ENCODE results near the gene RGPD4. TPM values are rescaled to one million over a fixed set of nuclear protein-coding genes. Genes with fewer than 3 reads are reported as not detected.

RGPD4 gene
- total RNA-seq, 1 donor: not detected

DNA sequence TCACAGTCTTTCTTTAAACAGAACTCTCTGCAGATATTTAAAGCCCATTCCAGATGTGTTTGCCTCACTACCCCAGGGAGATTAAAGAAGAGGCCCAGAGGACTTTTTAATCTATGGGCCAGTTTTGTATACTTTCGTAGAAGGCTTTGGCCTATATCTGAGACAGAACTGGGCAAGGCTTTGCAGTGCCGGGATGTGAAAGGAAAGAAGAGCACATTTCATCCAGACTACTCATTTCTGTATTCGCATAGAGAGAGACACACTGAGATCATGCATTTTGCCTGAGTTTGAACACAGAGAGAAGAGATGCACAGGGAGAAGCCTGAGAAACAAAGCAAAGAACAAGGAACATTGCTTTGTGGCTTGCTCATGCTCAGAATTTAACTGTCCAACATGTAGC, 104.7 kb downstream of the RGPD4 start:
- TF ChIP-seq, protein P1, sequence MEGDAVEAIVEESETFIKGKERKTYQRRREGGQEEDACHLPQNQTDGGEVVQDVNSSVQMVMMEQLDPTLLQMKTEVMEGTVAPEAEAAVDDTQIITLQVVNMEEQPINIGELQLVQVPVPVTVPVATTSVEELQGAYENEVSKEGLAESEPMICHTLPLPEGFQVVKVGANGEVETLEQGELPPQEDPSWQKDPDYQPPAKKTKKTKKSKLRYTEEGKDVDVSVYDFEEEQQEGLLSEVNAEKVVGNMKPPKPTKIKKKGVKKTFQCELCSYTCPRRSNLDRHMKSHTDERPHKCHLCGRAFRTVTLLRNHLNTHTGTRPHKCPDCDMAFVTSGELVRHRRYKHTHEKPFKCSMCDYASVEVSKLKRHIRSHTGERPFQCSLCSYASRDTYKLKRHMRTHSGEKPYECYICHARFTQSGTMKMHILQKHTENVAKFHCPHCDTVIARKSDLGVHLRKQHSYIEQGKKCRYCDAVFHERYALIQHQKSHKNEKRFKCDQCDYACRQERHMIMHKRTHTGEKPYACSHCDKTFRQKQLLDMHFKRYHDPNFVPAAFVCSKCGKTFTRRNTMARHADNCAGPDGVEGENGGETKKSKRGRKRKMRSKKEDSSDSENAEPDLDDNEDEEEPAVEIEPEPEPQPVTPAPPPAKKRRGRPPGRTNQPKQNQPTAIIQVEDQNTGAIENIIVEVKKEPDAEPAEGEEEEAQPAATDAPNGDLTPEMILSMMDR (IDR thresholded peaks at IDR 0.05; ENCODE audit: insufficient read depth, low read length): no peak
- DNase-seq (ENCODE audit: low read depth): no peak
- no peak overlapping the region for H3K4me3 ChIP-seq (ENCODE audit: low read depth, low read length)

DNA sequence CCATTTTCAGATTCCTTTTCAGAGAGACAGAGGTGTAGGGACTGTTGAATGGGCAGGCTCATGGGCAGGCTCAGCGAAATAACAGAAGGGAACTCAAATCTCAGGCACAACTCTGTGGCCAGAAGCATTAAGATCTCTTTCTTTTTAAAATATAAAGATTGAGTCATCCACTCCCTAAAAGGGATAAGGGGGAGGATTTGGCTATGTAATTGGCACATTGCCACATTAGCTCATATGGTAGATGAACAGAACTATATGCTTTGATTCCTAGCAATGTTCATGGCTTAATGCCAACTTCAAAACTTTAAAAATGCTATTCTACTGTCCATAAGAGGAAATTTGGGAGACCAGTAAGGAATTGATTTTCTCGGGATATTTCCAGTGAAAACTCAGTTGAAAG, 105.8 kb downstream of the RGPD4 start:
- peak; percentile 4 for DNase-seq (ENCODE audit: low read depth)

DNA sequence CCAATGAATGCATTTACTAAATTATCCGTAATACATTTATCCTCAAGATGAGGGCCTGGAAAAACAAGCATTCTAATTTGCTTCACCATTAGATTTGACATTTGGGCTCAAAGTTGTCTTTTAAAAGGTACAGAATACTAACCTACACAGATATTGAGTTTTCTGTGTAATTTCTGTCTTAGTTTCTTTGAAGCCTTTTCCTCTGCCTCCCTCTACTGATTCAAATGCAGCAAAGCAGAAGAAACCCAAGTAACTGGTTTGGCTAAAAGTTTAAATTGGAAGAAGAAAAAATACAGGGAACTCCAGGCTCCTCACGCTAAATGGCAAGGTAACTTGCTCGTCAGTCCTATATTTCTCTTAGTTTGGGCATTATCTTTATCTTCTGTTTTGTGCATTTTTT, 106.3 kb downstream of the RGPD4 start:
- DNase-seq (ENCODE audit: low read depth): peak; percentile 18
- TF ChIP-seq, protein P1 (IDR thresholded peaks at IDR 0.05; ENCODE audit: insufficient read depth, low read length): peak; percentile 37
- H3K4me3 ChIP-seq (ENCODE audit: low read depth, low read length): no peak overlapping the region

More for the DNA sequence above, 105.8 kb downstream of the RGPD4 start:
- no peak overlapping the region for H3K4me3 ChIP-seq (ENCODE audit: low read depth, low read length)
- TF ChIP-seq, protein P1 (IDR thresholded peaks at IDR 0.05; ENCODE audit: insufficient read depth, low read length): no peak

DNA sequence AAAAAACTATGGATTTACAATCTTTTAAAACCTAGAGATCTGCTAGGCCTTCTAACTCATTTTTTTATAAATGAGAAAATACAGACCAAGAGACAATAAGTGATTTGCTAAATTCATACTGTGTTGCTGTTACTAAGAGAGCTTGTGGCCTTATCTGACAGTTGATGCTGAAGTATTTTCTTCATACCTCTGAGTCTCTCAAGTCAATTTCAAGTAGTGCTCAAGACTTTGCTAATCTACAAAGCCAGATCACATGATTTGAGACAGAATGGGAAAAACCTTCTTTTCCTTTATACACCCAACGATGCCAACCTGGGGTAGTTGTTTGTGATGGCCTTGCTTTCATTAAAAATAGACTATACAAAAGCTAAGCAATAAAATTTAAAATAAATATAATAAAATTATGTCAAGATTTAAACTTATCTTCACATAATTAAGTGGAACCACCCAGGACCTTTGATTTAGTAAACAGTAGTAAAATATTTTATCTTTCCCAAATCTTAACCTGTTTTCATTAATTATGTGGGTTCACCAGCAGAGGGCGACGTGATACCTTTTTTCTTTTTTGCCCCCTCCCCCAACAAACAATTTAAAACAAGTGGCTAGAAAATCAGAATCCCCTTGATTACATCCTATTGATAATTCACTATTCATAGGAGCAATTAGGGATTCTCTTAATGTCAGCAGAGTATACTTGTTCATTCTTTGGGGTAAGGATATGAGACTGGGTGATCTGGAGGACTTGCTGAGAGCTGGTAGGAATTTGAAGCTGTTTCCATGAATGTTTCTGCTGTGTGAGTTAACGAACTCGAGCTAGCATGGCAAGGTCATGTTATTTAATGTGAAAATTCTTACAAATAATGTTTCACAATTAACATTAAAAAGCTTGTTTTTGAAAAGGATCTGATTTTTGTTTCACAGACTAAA, 110.0 kb downstream of the RGPD4 start:
- H3K4me3 ChIP-seq (ENCODE audit: low read depth, low read length): no peak overlapping the region
- DNase-seq (ENCODE audit: low read depth): no peak
- TF ChIP-seq, protein P1 (IDR thresholded peaks at IDR 0.05; ENCODE audit: insufficient read depth, low read length): peak; percentile 25

Small RNA genes lying within 50 kb of the gene (small RNA-seq; reads per million reads assigned to genes)
- gene AC009963.1 (not detected), gene AC009963.2 (not detected)

Other genes with a start within 250 kb of the RGPD4 start
- gene SLC5A7, start 159.6 kb downstream of the RGPD4 start, total RNA-seq (ENCODE audit: low replicate concordance): not detected in 2 replicates